GM18520 (cell line): ENCODE results near the gene IZUMO1.
"Not testable (repeated sequence)": the region's sequence is repeated elsewhere in the genome, so short reads cannot be mapped to it uniquely, and the experiment has no call there.

ENCODE experiments used
- ATAC-seq: cut with Tn5 transposase; IDR thresholded peaks from one replicate; pipeline ENCODE4 v1.9.1; 2021; ENCODE audit not compliant: unreplicated experiment

The IZUMO1 gene

GRCh38 chr19:48738557-48739403, 7.9 kb downstream of the IZUMO1 start:
- peak; percentile 85 for ATAC-seq

GRCh38 chr19:48737360-48737998, 9.2 kb downstream of the IZUMO1 start:
- no peak for ATAC-seq

GRCh38 chr19:48735031-48735615, 11.6 kb downstream of the IZUMO1 start:
- no peak for ATAC-seq

GRCh38 chr19:48734625-48735024, 12.1 kb downstream of the IZUMO1 start:
- no peak for ATAC-seq

- ATAC-seq: no peak
Measured at GRCh38 chr19:48731452-48731851, 15.3 kb downstream of the IZUMO1 start.

GRCh38 chr19:48728911-48729664, 17.6 kb downstream of the IZUMO1 start:
- ATAC-seq: no peak

- ATAC-seq: no peak
Measured at GRCh38 chr19:48726556-48726955, 20.2 kb downstream of the IZUMO1 start.

- no peak for ATAC-seq
Measured at GRCh38 chr19:48724796-48725753, 21.6 kb downstream of the IZUMO1 start.

GRCh38 chr19:48722196-48722708, 24.5 kb downstream of the IZUMO1 start:
- ATAC-seq: no peak

GRCh38 chr19:48720613-48721296, 26.0 kb downstream of the IZUMO1 start:
- peak; percentile 78 for ATAC-seq

GRCh38 chr19:48720251-48720612, 26.5 kb downstream of the IZUMO1 start:
- no peak for ATAC-seq

- ATAC-seq: no peak
Measured at GRCh38 chr19:48719263-48720171, 27.2 kb downstream of the IZUMO1 start, which contains the start of gene MAMSTR. Gene MAMSTR, minus strand, starts transcription at chr19:48719725. Its CDS starts 694 bp downstream, at chr19:48719031.

GRCh38 chr19:48718711-48719231, 27.9 kb downstream of the IZUMO1 start:
- no peak for ATAC-seq

- ATAC-seq: not testable (repeated sequence)
Measured at GRCh38 chr19:48718106-48718505, 28.6 kb downstream of the IZUMO1 start.

GRCh38 chr19:48716562-48717291, 30.0 kb downstream of the IZUMO1 start:
- ATAC-seq: no peak

- no peak for ATAC-seq
Measured at GRCh38 chr19:48715681-48716171, 31.0 kb downstream of the IZUMO1 start.
